ENCODE results near the gene COL23A1. TPM values are rescaled to one million over a fixed set of nuclear protein-coding genes. Genes with fewer than 3 reads are reported as not detected.

Gene COL23A1
- total RNA-seq, 1 donor from 2014 or later: 2.9 TPM

DNA sequence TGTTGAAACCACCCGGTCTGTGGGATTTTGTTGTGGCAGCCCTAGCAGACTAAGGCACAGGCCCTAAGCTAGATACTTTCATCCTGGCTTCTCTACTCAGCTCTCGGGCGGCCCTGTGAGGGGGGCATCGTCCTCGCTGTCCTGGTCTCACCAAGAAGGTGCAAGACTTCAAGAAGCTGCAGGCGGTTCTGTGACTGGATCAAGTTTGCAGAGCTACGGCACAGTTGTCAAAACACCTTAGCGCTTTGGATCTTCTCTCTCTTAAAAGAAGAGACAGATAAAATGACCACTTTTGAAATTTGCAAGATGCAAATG lies 238.2 kb downstream of the COL23A1 start:
- H3K27me3 Mint-ChIP-seq (ENCODE audit: unreplicated experiment): peaks cover 6% of the 10 kb centered on the region
- H3K4me1 Mint-ChIP-seq (ENCODE audit: low read depth, unreplicated experiment): peaks cover 31% of the 10 kb centered on the region
- H3K27ac Mint-ChIP-seq (ENCODE audit: unreplicated experiment): no peak overlapping the region
- no peak for DNase-seq
- H3K9me3 Mint-ChIP-seq (ENCODE audit: unreplicated experiment): peaks cover 6% of the 10 kb centered on the region
- TF ChIP-seq, protein P1, sequence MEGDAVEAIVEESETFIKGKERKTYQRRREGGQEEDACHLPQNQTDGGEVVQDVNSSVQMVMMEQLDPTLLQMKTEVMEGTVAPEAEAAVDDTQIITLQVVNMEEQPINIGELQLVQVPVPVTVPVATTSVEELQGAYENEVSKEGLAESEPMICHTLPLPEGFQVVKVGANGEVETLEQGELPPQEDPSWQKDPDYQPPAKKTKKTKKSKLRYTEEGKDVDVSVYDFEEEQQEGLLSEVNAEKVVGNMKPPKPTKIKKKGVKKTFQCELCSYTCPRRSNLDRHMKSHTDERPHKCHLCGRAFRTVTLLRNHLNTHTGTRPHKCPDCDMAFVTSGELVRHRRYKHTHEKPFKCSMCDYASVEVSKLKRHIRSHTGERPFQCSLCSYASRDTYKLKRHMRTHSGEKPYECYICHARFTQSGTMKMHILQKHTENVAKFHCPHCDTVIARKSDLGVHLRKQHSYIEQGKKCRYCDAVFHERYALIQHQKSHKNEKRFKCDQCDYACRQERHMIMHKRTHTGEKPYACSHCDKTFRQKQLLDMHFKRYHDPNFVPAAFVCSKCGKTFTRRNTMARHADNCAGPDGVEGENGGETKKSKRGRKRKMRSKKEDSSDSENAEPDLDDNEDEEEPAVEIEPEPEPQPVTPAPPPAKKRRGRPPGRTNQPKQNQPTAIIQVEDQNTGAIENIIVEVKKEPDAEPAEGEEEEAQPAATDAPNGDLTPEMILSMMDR (IDR thresholded peaks at IDR 0.05; ENCODE audit: partially characterized antibody, unreplicated experiment): no peak
- no peak overlapping the region for H3K4me3 Mint-ChIP-seq (ENCODE audit: unreplicated experiment)
- H3K36me3 Mint-ChIP-seq (ENCODE audit: unreplicated experiment): no peaks in the 10 kb centered on the region

DNA sequence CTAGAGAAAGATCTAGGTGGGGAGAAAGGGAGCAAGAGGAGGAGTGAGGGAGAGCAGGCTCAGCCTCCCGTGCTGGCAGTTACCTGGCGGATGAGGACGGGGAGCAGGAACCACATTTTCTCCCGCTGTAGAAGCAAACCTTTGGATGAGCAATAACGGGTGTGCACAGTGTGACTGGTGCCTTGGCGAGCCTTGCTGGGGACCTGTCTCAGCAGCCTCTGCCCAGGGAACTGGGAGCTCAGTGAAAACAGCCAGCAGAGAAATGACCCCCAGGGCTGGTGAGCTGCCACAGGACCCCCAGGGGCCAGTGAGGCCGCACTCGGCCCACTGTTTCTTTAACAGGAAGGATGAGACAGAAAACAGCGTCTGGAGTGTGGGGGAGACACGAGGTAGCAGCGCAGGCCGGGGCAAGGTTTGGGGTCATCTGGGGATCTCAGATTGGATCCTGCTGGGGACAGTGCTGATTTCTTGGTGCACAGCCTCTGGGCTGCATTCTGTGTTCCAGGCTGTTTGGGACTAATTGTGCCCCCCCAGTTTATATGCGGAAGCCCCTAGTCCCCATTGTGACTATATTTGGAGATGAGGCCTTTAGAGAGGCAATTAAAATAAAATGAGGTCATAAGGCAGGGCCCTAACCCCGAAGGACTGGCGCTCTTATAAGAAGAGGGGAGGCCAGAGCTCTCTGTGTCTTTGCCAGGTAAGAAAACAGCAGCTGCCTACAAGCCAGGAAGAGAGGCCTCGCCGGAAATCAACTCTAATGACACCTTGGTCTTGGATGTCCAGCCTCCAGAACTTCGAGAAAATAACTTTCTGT lies 238.8 kb downstream of the COL23A1 start:
- peaks cover 6% of the 10 kb centered on the region for H3K27me3 Mint-ChIP-seq (ENCODE audit: unreplicated experiment)
- peaks cover 28% of the 10 kb centered on the region for H3K4me1 Mint-ChIP-seq (ENCODE audit: low read depth, unreplicated experiment)
- no peaks in the 10 kb centered on the region for H3K36me3 Mint-ChIP-seq (ENCODE audit: unreplicated experiment)
- H3K27ac Mint-ChIP-seq (ENCODE audit: unreplicated experiment): no peak overlapping the region
- DNase-seq: no peak
- peaks cover 6% of the 10 kb centered on the region for H3K9me3 Mint-ChIP-seq (ENCODE audit: unreplicated experiment)
- H3K4me3 Mint-ChIP-seq (ENCODE audit: unreplicated experiment): peak overlapping the region; percentile 72
- TF ChIP-seq, protein P1 (IDR thresholded peaks at IDR 0.05; ENCODE audit: partially characterized antibody, unreplicated experiment): no peak

DNA sequence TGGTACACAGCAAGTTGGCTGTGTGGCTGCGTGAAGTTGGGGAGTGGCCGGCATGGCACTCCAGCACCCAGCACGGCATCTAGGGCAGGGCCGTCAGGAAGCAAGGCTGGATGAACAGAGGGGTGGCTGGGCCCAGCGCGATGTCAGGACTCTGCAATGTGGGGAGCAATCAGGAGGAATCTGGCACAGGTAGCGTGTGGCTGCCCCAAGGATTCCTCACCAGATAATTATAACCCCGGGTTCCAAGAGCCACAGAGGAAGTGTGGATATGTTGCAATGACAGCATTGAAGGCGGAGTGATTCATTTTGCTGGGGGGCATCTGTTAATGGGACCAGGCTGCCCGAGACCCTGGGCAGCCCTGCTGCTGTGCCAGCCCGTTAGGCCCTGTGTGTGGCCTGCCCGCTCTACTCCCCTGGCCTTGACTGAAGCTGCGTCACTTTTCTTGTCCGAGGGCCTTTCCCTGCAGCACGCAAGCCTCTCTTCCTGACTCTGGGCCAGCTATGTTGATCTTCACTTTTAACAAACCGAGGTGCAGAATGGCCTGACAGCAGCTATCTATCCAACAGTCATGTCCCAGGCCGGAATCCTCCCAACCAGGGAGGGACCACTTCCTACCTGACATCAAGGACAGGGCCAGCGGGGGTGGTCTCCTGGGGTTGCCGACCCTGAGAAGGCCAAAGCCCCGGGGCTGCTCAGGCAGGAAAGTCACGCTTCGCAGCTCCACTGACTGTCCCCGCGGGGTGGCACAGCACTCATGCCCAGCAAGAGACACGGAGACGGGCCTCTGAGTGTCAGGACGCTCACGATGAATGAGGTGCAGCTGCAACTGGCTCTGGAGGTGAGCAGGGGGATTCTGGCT lies 239.6 kb downstream of the COL23A1 start:
- no peak overlapping the region for H3K27ac Mint-ChIP-seq (ENCODE audit: unreplicated experiment)

DNA sequence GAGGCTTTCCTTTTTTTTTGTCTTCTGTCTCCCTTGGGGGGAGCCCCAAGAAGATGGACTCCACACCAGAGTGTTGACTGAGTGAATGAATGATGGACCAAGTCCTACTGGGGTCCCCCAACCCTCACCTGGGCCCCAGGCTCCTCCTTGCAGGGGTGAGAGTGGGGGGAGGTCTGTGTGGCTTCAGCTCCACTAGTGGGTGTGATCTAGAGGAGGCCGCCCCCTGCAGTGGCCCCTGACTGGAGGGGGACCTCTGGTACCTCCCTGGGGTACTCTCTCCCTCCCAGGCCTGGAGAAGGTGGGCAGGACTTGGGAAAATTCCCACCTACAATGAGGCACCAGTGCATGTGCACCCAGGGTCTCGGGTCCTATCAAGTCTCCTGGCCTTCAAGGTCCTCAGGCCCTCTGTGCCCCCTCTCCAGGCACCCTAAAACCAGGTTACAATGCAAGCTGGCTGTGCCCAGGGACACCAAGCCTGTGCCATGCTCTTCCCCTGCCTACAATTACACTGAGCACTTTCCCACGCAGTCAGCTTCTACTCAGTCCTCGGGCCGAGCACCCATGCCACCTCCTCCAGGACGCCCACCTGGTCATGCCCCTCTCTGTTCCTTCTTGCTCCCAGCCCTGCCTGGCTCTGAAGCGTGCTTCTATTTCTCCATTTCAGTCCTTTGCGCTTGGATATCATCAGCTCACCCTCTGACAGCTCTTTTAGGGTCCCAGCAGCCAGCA lies 240.4 kb downstream of the COL23A1 start:
- no peak for DNase-seq
- H3K27ac Mint-ChIP-seq (ENCODE audit: unreplicated experiment): no peak overlapping the region
- H3K4me1 Mint-ChIP-seq (ENCODE audit: low read depth, unreplicated experiment): peaks cover 19% of the 10 kb centered on the region
- peaks cover 1% of the 10 kb centered on the region for H3K27me3 Mint-ChIP-seq (ENCODE audit: unreplicated experiment)
- TF ChIP-seq, protein P1 (IDR thresholded peaks at IDR 0.05; ENCODE audit: partially characterized antibody, unreplicated experiment): no peak
- H3K9me3 Mint-ChIP-seq (ENCODE audit: unreplicated experiment): peaks cover 3% of the 10 kb centered on the region
- no peak overlapping the region for H3K4me3 Mint-ChIP-seq (ENCODE audit: unreplicated experiment)
- no peaks in the 10 kb centered on the region for H3K36me3 Mint-ChIP-seq (ENCODE audit: unreplicated experiment)

More for the DNA sequence above, 239.6 kb downstream of the COL23A1 start:
- TF ChIP-seq, protein P1 (IDR thresholded peaks at IDR 0.05; ENCODE audit: partially characterized antibody, unreplicated experiment): no peak
- Mint-ChIP-seq H3K4me3 (ENCODE audit: unreplicated experiment) (peak overlapping the region; percentile 72), H3K27me3 (ENCODE audit: unreplicated experiment) (peaks cover 1% of the 10 kb centered on the region), H3K36me3 (ENCODE audit: unreplicated experiment) (no peaks in the 10 kb centered on the region), H3K4me1 (ENCODE audit: low read depth, unreplicated experiment) (peaks cover 20% of the 10 kb centered on the region), H3K9me3 (ENCODE audit: unreplicated experiment) (peaks cover 3% of the 10 kb centered on the region)
- no peak for DNase-seq

All from glutamatergic neuron (in vitro differentiated cells).